K562 (cell line): ENCODE results near the gene ZFYVE1. TPM values are rescaled to one million over a fixed set of nuclear protein-coding genes. Genes with fewer than 3 reads are reported as not detected.
"Not testable (repeated sequence)": the region's sequence is repeated elsewhere in the genome, so short reads cannot be mapped to it uniquely, and the experiment has no call there.

ENCODE experiments used
- ATAC-seq: fragments of 200-7000 bp; cut with Tn5 transposase; 3 replicates; pipeline ENCODE4 v1.9.1; 2020; ENCODE audit warnings: moderate library complexity
- BruUV-seq: library from RNA; stranded (reverse); fragments of 400-500 nt; replicated peaks from 2 replicates; lab custom pipeline; 2021; lab: Mats Ljungman, UMichigan
- CTCF ChIA-PET: fragments of 300-600 bp; formaldehyde crosslinking; extraction: SDS; loops from one replicate; lab custom pipeline; 2021; ENCODE audit warnings: low intra/inter-chr PET ratio; lab: Yijun Ruan, JAX
- POLR2A ChIA-PET: fragments of 300-600, 350-650 bp; sonication (Branson Sonifier 250); formaldehyde crosslinking; extraction: SDS; loops from one replicate; lab custom pipeline; 2021; ENCODE audit warnings: antibody characterized with exemption, inconsistent platforms; lab: Yijun Ruan, JAX
- DNase-seq, 4 experiments: peaks; one replicate each; pipeline versions ENCODE4 v3.0.0 to v3.0.0-alpha.2; 2011 to 2018; ENCODE audit warnings: low spot score in 3 of 4, mixed read lengths in 3 of 4; ENCODE audit errors: extremely low read depth in 1 of 4
- FAIRE-seq: peaks from 2 replicates; lab custom pipeline; 2011; peaks lifted over from hg19 to GRCh38; lab: Jason Lieb, UNC
- H2AFZ ChIP-seq: 2 replicates; pipeline ENCODE4 v1.6.0; 2011; ENCODE audit warnings: low read depth, low read length, control low read depth, inconsistent platforms
- H3K27ac ChIP-seq: fragments of 200-600 bp; 3 replicates; pipeline ENCODE4 v1.8.0; 2011; ENCODE audit warnings: low read depth, mild to moderate bottlenecking, control low read depth, inconsistent platforms, low read length, moderate library complexity, mixed read lengths; ENCODE audit errors: extremely low read depth
- H3K27me3 ChIP-seq, 2 experiments: fragments of 300-600 bp in 1 of 2; 2 replicates in 1 of 2; 3 replicates in 1 of 2; pipeline versions ENCODE4 v1.6.0 to v1.8.0; 2011; ENCODE audit warnings: inconsistent platforms in 2 of 2, low read length in 2 of 2, mild to moderate bottlenecking in 1 of 2, mixed read lengths in 1 of 2, moderate library complexity in 1 of 2; ENCODE audit not compliant: control insufficient read depth in 2 of 2, insufficient read depth in 2 of 2
- H3K36me3 ChIP-seq: fragments of 300-600 bp; 3 replicates; pipeline ENCODE4 v1.8.0; 2011; ENCODE audit warnings: mild to moderate bottlenecking, low read length, inconsistent platforms; ENCODE audit not compliant: control insufficient read depth, insufficient read depth
- H3K4me1 ChIP-seq, 2 experiments: fragments of 200-600 bp in 1 of 2; replicated peaks in 1 of 2; 2 replicates in 1 of 2; 3 replicates in 1 of 2; pipeline versions ENCODE4 v1.5.1 to v1.8.0; 2011; ENCODE audit warnings: inconsistent platforms in 2 of 2, low read length in 2 of 2, mild to moderate bottlenecking in 1 of 2, mixed read lengths in 1 of 2, moderate library complexity in 1 of 2; ENCODE audit not compliant: control insufficient read depth in 2 of 2, insufficient read depth in 2 of 2
- H3K4me2 ChIP-seq: 2 replicates; pipeline ENCODE4 v1.6.1; 2011; ENCODE audit warnings: low read length, control low read depth, inconsistent platforms, mixed read lengths; ENCODE audit not compliant: insufficient read depth
- H3K4me3 ChIP-seq: fragments of 200-600 bp; sonication (generic), shearing (Covaris generic); 2 replicates; pipeline ENCODE4 v1.5.1; 2016; ENCODE audit warnings: control low read depth, inconsistent platforms
- H3K79me2 ChIP-seq: fragments of 200-600 bp; 3 replicates; pipeline ENCODE4 v1.8.0; 2011; ENCODE audit warnings: low read length, inconsistent platforms; ENCODE audit not compliant: control insufficient read depth, insufficient read depth
- H3K9ac ChIP-seq, 2 experiments: 2 replicates each; pipeline versions ENCODE4 v1.6.0 to v1.6.1; 2011; ENCODE audit warnings: low read depth in 2 of 2, low read length in 2 of 2, control low read depth in 1 of 2, inconsistent platforms in 1 of 2, mild to moderate bottlenecking in 1 of 2, mixed read lengths in 1 of 2; ENCODE audit not compliant: insufficient read depth in 1 of 2
- H3K9me1 ChIP-seq: one replicate; pipeline ENCODE4 v1.6.0; 2011; ENCODE audit warnings: inconsistent platforms, mild to moderate bottlenecking, low read length, moderate library complexity; ENCODE audit not compliant: control insufficient read depth, insufficient read depth
- H3K9me3 ChIP-seq: replicated peaks from 2 replicates; pipeline ENCODE4 v1.5.1; 2011; ENCODE audit warnings: low read depth, low read length, inconsistent platforms; ENCODE audit not compliant: control insufficient read depth, insufficient read depth
- H4K20me1 ChIP-seq: replicated peaks from 2 replicates; pipeline ENCODE4 v1.6.1; 2011; ENCODE audit warnings: low read length, inconsistent platforms, mixed read lengths; ENCODE audit not compliant: control insufficient read depth, insufficient read depth
- BDP1 ChIP-seq: IDR thresholded peaks from 3 replicates; pipeline ENCODE4 v1.6.1; 2011; ENCODE audit not compliant: insufficient read length, insufficient read depth
- FUS ChIP-seq: fragments of 200-400 bp; formaldehyde crosslinking; optimal IDR thresholded peaks from 2 replicates; pipeline ENCODE3; 2017; ENCODE audit warnings: low read depth, low read length
- GATAD2B ChIP-seq: fragments of 450-650 bp; IDR thresholded peaks from 2 replicates; pipeline ENCODE4 v1.6.1; 2017; ENCODE audit warnings: mild to moderate bottlenecking, borderline replicate concordance
- MIER1 ChIP-seq: fragments of 450-650 bp; IDR thresholded peaks from 2 replicates; pipeline ENCODE4 v1.6.1; 2016; ENCODE audit warnings: antibody characterized with exemption, mild to moderate bottlenecking, low read depth
- MTF1 ChIP-seq: fragments of 250-450 bp; sonication (Bioruptor Pico); IDR thresholded peaks from 2 replicates; pipeline ENCODE4 v1.9.0; 2021; ENCODE audit warnings: moderate library complexity, mild to moderate bottlenecking, inconsistent platforms, borderline replicate concordance
- NCOA4 ChIP-seq: fragments of 450-650 bp; IDR thresholded peaks from 2 replicates; pipeline ENCODE4 v1.6.1; 2018; ENCODE audit warnings: mild to moderate bottlenecking; ENCODE audit not compliant: partially characterized antibody
- PHB ChIP-seq: fragments of 250-450 bp; sonication (Bioruptor Pico); IDR thresholded peaks from 2 replicates; pipeline ENCODE4 v1.5.0; 2021
- RFX1 ChIP-seq: fragments of 450-650 bp; IDR thresholded peaks from 2 replicates; pipeline ENCODE4 v1.6.1; 2016; ENCODE audit warnings: mild to moderate bottlenecking, moderate library complexity
- TCFL5 ChIP-seq: fragments of 250-450 bp; sonication (Bioruptor Pico); conservative IDR thresholded peaks from 2 replicates; pipeline ENCODE4 v1.6.1; 2021; ENCODE audit warnings: mild to moderate bottlenecking, moderate library complexity, matching md5 sums
- TFAP4 ChIP-seq: sonication (generic); formaldehyde crosslinking; IDR thresholded peaks from 2 replicates; pipeline ENCODE4 v1.8.0; 2022; ENCODE audit warnings: missing genetic modification reagents, mild to moderate bottlenecking, moderate library complexity, borderline replicate concordance
- ZNF133 ChIP-seq: fragments of 250-450 bp; sonication (Bioruptor Pico); IDR thresholded peaks from 2 replicates; pipeline ENCODE4 v1.4.0; 2020; ENCODE audit warnings: mild to moderate bottlenecking
- ZNF282 ChIP-seq: sonication (generic); formaldehyde crosslinking; IDR thresholded peaks from 2 replicates; pipeline ENCODE4 v1.8.1; 2023; ENCODE audit warnings: missing genetic modification reagents
- WGBS: fragments of 100-300 bp; shearing (Covaris generic); methylation state at CpG from one replicate; pipeline ENCODE4 v1.1.6; 2016; ENCODE audit warnings: low coverage, mixed read lengths; ENCODE audit not compliant: insufficient coverage; ENCODE audit errors: missing lambda C conversion rate; 5-methylcytosine and 5-hydroxymethylcytosine counted together
- in situ Hi-C: fragments of 300-500 bp; cut with MboI; formaldehyde crosslinking; loops from 4 replicates; pipeline ENCODE4 v1.15.0; 2018; ENCODE audit warnings: inconsistent platforms, mixed read lengths
- intact Hi-C: fragments of 100-400 bp; cut with micrococcal nuclease; formaldehyde crosslinking; loops from 2 replicates; pipeline ENCODE4 v1.14.2; 2022
- polyA plus RNA-seq, 8 experiments: library from polyadenylated mRNA; depleted of rRNA in 4 of 8; stranded (reverse) in 5 of 8; unstranded in 3 of 8; fragments of >200 nt; fragmentation: Nextera tagmentation in 2 of 8; fragmentation: Illumina TruSeq in 1 of 8; extraction: Ambion mirVana in 2 of 8; extraction: Trizol in 1 of 8; gene quantifications; 2 replicates each; pipeline versions ENCODE4 v1.2.1 to v1.2.3, GENCODE V29; 2011 to 2014; ENCODE audit warnings: inconsistent platforms in 1 of 8, missing spikeins in 1 of 8
- total RNA-seq, 7 experiments: library from RNA; depleted of rRNA in 6 of 7; stranded (reverse); fragments of >200 nt in 6 of 7; fragmentation: Illumina TruSeq in 2 of 7; extraction: Trizol in 2 of 7; gene quantifications; 2 replicates each; pipeline versions ENCODE4 v1.2.1 to v1.2.3, GENCODE V29; 2011 to 2021; ENCODE audit warnings: low replicate concordance in 1 of 7
- TF ChIP-seq, protein P1 (sequence below): fragments of 250-450 bp; sonication (Bioruptor Pico); IDR thresholded peaks from 2 replicates; pipeline ENCODE4 v1.8.0; 2021; ENCODE audit warnings: borderline replicate concordance, mild to moderate bottlenecking, moderate library complexity; ENCODE audit not compliant: poor library complexity, severe bottlenecking

Gene ZFYVE1
- total and polyA plus RNA-seq, 9 of the 15 experiments (the other 6 are each of a cell fraction or from before 2014, with no cell fraction given), result 0.62 to 5.5 (median 3.4) TPM

- ATAC-seq, H3K27me3 ChIP-seq, DNase-seq, BruUV-seq, H3K9me3 ChIP-seq, CTCF ChIA-PET, H3K9ac ChIP-seq, FAIRE-seq, H4K20me1 ChIP-seq, H3K79me2 ChIP-seq, H3K9me1 ChIP-seq, in situ Hi-C loops, H3K4me2 ChIP-seq, H3K4me3 ChIP-seq, POLR2A ChIA-PET, H2AFZ ChIP-seq, H3K27ac ChIP-seq, intact Hi-C loops, H3K4me1 ChIP-seq: not testable (repeated sequence)
- WGBS, result 97% methylated on average over 4 of the region's 4 CpGs
- H3K36me3 ChIP-seq, result peaks cover 44% of the 10 kb centered on the region; the same call in 1 of the 3 replicates
Measured at GRCh38 chr14:72961016-72961415, 65.9 kb downstream of the ZFYVE1 start.

GRCh38 chr14:72958548-72958947 is 68.4 kb downstream of the ZFYVE1 start:
- H3K4me1 ChIP-seq, result no peaks in the 10 kb centered on the region; a peak in 1 of 5 replicates
- H3K79me2 ChIP-seq, result no peaks in the 10 kb centered on the region
- no peaks in the 10 kb centered on the region for H3K9me3 ChIP-seq
- ChIA-PET POLR2A (no interaction called here), CTCF (no interaction called here)
- 92% methylated on average over 6 of the region's 15 CpGs for WGBS
- no peak overlapping the region for H3K27ac ChIP-seq
- peaks cover 59% of the 10 kb centered on the region; the same call in 2 of the 3 replicates for H3K36me3 ChIP-seq
- no peak overlapping the region for H3K9ac ChIP-seq
- no TSS peak for BruUV-seq
- no peaks in the 10 kb centered on the region for H3K9me1 ChIP-seq
- no peaks in the 10 kb centered on the region for H3K27me3 ChIP-seq
- intact Hi-C loops, result no loop called here
- H3K4me2 ChIP-seq, result no peak overlapping the region
- H4K20me1 ChIP-seq, result no peaks in the 10 kb centered on the region
- DNase-seq (no peak), ATAC-seq (no peak), FAIRE-seq (no peak)
- no peak overlapping the region for H3K4me3 ChIP-seq
- no peak overlapping the region for H2AFZ ChIP-seq
- in situ Hi-C loops, result no loop called here
- TF ChIP-seq RFX1, result no peak
- TF ChIP-seq ZNF282, result no peak
- TF ChIP-seq ZNF133 (CRISPR knock-in tag), result no peak
- no peak for TF ChIP-seq TFAP4 (CRISPR knock-in tag)
- no peak for TF ChIP-seq NCOA4
- TF ChIP-seq MIER1, result no peak
- TF ChIP-seq, protein P1, sequence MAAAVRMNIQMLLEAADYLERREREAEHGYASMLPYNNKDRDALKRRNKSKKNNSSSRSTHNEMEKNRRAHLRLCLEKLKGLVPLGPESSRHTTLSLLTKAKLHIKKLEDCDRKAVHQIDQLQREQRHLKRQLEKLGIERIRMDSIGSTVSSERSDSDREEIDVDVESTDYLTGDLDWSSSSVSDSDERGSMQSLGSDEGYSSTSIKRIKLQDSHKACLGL (CRISPR knock-in tag), result no peak
- TF ChIP-seq BDP1, result no peak
- no peak for TF ChIP-seq GATAD2B
- no peak for TF ChIP-seq FUS
- TF ChIP-seq PHB (CRISPR knock-in tag), result no peak
- no peak for TF ChIP-seq TCFL5 (CRISPR knock-in tag)
- no peak for TF ChIP-seq MTF1 (CRISPR knock-in tag)
